Neural progenitor cell (in vitro differentiated cells): ENCODE results near the gene CEP104.

ENCODE experiments used
- EZH2 ChIP-seq: fragments of 200-600 bp; sonication (generic); IDR thresholded peaks from 2 replicates; pipeline ENCODE4 v1.6.1; 2017; ENCODE audit warnings: antibody characterized with exemption, mild to moderate bottlenecking, moderate library complexity
- TF ChIP-seq, protein P1 (sequence below): fragments of 200-600 bp; sonication (generic); IDR thresholded peaks from 2 replicates; pipeline ENCODE4 v1.5.1; 2017; ENCODE audit warnings: antibody characterized with exemption, mild to moderate bottlenecking

DNA sequence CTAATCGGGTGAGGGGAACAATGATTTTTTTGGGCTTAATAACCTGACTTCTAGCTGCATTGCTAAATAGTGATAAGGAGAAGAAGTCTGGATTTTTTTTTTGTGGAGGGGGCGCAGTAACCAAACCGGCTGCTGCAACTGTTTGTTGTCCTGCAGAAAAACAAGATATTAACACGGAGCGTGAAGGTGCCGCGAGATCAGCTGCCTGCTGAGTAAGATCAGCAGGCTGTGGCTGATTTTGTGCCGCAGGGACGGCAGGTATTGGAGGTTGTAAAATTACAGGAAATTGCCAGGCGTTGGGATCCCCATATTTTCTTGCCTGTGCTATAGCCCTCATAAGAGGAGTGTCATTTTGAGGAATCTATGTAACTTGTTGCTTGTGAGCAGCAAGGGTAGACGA is 52.0 kb downstream of the CEP104 start:
- no peak for TF ChIP-seq EZH2
- TF ChIP-seq, protein P1, sequence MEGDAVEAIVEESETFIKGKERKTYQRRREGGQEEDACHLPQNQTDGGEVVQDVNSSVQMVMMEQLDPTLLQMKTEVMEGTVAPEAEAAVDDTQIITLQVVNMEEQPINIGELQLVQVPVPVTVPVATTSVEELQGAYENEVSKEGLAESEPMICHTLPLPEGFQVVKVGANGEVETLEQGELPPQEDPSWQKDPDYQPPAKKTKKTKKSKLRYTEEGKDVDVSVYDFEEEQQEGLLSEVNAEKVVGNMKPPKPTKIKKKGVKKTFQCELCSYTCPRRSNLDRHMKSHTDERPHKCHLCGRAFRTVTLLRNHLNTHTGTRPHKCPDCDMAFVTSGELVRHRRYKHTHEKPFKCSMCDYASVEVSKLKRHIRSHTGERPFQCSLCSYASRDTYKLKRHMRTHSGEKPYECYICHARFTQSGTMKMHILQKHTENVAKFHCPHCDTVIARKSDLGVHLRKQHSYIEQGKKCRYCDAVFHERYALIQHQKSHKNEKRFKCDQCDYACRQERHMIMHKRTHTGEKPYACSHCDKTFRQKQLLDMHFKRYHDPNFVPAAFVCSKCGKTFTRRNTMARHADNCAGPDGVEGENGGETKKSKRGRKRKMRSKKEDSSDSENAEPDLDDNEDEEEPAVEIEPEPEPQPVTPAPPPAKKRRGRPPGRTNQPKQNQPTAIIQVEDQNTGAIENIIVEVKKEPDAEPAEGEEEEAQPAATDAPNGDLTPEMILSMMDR = no peak
